SK-N-SH treated with all-trans-retinoic acid at 6 μM for 48 hours (cell line): ENCODE data around the gene ABHD5.

ENCODE experiments used
- ARNTL ChIP-seq: fragments of 450-650 bp; formaldehyde crosslinking; IDR thresholded peaks from 2 replicates; pipeline ENCODE4 v1.5.0; 2020; ENCODE audit warnings: low read depth, mild to moderate bottlenecking, moderate library complexity, borderline replicate concordance
- ESRRG ChIP-seq: fragments of 250-450 bp; sonication (Bioruptor Pico); IDR thresholded peaks from 2 replicates; pipeline ENCODE4 v1.6.1; 2021; ENCODE audit warnings: mild to moderate bottlenecking
- GLIS3 ChIP-seq: fragments of 250-450 bp; sonication (Bioruptor Pico); IDR thresholded peaks from 2 replicates; pipeline ENCODE4 v1.5.0; 2020; ENCODE audit warnings: mild to moderate bottlenecking, moderate library complexity
- ISL1 ChIP-seq: fragments of 250-450 bp; sonication (Bioruptor Pico); IDR thresholded peaks from 2 replicates; pipeline ENCODE4 v2.1.2; 2022; ENCODE audit warnings: mild to moderate bottlenecking, moderate library complexity
- OSR1 ChIP-seq: fragments of 250-450 bp; sonication (Bioruptor Pico); IDR thresholded peaks from 2 replicates; pipeline ENCODE4 v1.8.0; 2022; ENCODE audit warnings: moderate library complexity, mild to moderate bottlenecking, inconsistent platforms
- POU6F1 ChIP-seq: fragments of 250-450 bp; sonication (Bioruptor Pico); IDR thresholded peaks from 2 replicates; pipeline ENCODE4 v1.8.0; 2021; ENCODE audit warnings: low read depth, mild to moderate bottlenecking, moderate library complexity, borderline replicate concordance
- PPARA ChIP-seq: fragments of 250-450 bp; sonication (Bioruptor Pico); IDR thresholded peaks from 2 replicates; pipeline ENCODE4 v1.5.0; 2020; ENCODE audit warnings: mild to moderate bottlenecking, borderline replicate concordance
- SNAI2 ChIP-seq: fragments of 250-450 bp; sonication (Bioruptor Pico); IDR thresholded peaks from 2 replicates; pipeline ENCODE4 v1.5.0; 2020; ENCODE audit warnings: mild to moderate bottlenecking, moderate library complexity
- ZC3H10 ChIP-seq: fragments of 250-450 bp; sonication (Bioruptor Pico); IDR thresholded peaks from 2 replicates; pipeline ENCODE4 v1.5.1; 2021; ENCODE audit warnings: mild to moderate bottlenecking, moderate library complexity
- ZFP30 ChIP-seq: fragments of 450-650 bp; formaldehyde crosslinking; IDR thresholded peaks from 2 replicates; pipeline ENCODE4 v1.5.0; 2022; ENCODE audit warnings: mild to moderate bottlenecking, moderate library complexity
- ZNF70 ChIP-seq: fragments of 450-650 bp; formaldehyde crosslinking; IDR thresholded peaks from 2 replicates; pipeline ENCODE4 v1.5.0; 2020; ENCODE audit warnings: mild to moderate bottlenecking, moderate library complexity
- ZNF8 ChIP-seq: fragments of 450-650 bp; formaldehyde crosslinking; IDR thresholded peaks from 2 replicates; pipeline ENCODE4 v1.5.0; 2020; ENCODE audit warnings: mild to moderate bottlenecking, moderate library complexity
- TF ChIP-seq, protein P1 (sequence below): fragments of 250-450 bp; sonication (Bioruptor Pico); IDR thresholded peaks from 2 replicates; pipeline ENCODE4 v1.5.1; 2020; ENCODE audit warnings: low read depth, mild to moderate bottlenecking, moderate library complexity
- TF ChIP-seq, protein P2 (sequence below): fragments of 250-450 bp; sonication (Bioruptor Pico); IDR thresholded peaks from 2 replicates; pipeline ENCODE4 v1.8.0; 2020; ENCODE audit warnings: mild to moderate bottlenecking, moderate library complexity, borderline replicate concordance

- TF ChIP-seq ARNTL, result no peak
- no peak for TF ChIP-seq ISL1 (CRISPR knock-in tag)
- TF ChIP-seq SNAI2, result no peak
- TF ChIP-seq PPARA (CRISPR knock-in tag), result no peak
- no peak for TF ChIP-seq ZNF70
- no peak for TF ChIP-seq ESRRG
- TF ChIP-seq ZC3H10, result no peak
- no peak for TF ChIP-seq GLIS3 (CRISPR knock-in tag)
- no peak for TF ChIP-seq OSR1 (CRISPR knock-in tag)
- no peak for TF ChIP-seq POU6F1 (CRISPR knock-in tag)
- TF ChIP-seq ZFP30 (CRISPR knock-in tag), result no peak
- TF ChIP-seq, protein P1, sequence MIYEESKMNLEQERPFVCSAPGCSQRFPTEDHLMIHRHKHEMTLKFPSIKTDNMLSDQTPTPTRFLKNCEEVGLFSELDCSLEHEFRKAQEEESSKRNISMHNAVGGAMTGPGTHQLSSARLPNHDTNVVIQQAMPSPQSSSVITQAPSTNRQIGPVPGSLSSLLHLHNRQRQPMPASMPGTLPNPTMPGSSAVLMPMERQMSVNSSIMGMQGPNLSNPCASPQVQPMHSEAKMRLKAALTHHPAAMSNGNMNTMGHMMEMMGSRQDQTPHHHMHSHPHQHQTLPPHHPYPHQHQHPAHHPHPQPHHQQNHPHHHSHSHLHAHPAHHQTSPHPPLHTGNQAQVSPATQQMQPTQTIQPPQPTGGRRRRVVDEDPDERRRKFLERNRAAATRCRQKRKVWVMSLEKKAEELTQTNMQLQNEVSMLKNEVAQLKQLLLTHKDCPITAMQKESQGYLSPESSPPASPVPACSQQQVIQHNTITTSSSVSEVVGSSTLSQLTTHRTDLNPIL (CRISPR knock-in tag), result no peak
- TF ChIP-seq, protein P2, sequence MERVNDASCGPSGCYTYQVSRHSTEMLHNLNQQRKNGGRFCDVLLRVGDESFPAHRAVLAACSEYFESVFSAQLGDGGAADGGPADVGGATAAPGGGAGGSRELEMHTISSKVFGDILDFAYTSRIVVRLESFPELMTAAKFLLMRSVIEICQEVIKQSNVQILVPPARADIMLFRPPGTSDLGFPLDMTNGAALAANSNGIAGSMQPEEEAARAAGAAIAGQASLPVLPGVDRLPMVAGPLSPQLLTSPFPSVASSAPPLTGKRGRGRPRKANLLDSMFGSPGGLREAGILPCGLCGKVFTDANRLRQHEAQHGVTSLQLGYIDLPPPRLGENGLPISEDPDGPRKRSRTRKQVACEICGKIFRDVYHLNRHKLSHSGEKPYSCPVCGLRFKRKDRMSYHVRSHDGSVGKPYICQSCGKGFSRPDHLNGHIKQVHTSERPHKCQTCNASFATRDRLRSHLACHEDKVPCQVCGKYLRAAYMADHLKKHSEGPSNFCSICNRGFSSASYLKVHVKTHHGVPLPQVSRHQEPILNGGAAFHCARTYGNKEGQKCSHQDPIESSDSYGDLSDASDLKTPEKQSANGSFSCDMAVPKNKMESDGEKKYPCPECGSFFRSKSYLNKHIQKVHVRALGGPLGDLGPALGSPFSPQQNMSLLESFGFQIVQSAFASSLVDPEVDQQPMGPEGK (CRISPR knock-in tag), result no peak
- no peak for TF ChIP-seq ZNF8
These were observed 64.9 kb downstream of the ABHD5 start for GRCh38 chr3:43755516-43756200.
